GOT3 (cell line): ENCODE data around the gene FRZB.

Source experiments
- DNase-seq: peaks from one replicate; lab custom pipeline; 2025; ENCODE audit warnings: mixed read lengths; lab: John Stamatoyannopoulos, UW

FRZB gene

DNA sequence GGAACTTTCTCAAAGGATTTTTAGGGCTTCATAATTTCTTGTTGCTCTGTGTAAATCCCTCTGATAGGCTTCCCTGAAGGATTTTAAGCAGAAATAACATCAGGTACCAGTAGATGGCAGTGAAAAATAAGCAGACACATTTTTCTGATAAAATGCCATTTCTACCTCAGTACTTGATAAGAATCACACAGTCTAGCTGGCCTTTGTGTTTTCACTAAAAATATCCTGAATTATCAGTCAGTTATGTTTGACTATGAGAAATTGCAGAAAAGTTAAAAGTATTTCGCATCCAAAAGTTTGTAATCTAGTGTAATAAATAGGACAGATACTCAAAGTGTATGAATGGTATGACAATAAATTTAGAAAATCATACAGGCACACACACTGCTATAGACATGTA, 81.7 kb downstream of the FRZB start:
- DNase-seq: no peak

DNA sequence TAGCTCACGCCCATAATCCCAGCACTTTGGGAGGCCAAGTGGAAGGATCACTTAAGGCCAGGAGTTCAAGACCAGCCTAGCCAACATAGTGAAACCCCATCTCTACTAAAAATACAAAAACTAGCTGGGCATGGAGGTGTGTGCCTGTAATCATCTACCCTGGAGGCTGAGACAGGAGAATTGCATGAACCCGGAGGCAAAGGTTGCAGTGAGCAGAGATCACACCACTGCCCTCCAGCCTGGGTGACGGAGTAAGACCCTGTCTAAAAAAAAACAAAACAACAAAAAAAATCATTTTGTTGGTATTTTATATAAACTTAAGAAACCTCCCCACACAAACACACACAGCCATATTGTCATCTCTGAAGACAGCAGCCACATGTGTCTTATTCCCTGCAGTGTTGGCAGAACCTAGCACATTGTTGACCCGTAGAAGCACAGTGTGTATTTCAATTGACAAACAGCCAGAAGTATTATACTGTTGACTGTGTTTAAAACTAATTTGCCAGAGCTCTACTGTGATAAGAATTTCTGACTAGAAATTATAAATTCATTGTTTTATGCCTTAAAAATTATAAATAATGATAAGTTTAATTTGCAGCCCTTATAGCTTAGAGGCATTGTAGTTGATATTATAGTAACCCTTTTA, 82.3 kb downstream of the FRZB start:
- no peak for DNase-seq
